Eye (tissue), 1 donor: ENCODE data around the gene OSBPL6.

Experiments
- DNase-seq: peaks from one replicate; pipeline ENCODE4 v3.0.0-alpha.2; 2015

OSBPL6 gene

GRCh38 chr2:178241844-178242551, 47.7 kb downstream of the OSBPL6 start:
- peak; percentile 84 for DNase-seq

- no peak for DNase-seq
These were observed 48.2 kb downstream of the OSBPL6 start for GRCh38 chr2:178242552-178242883.

GRCh38 chr2:178243961-178244360, 49.6 kb downstream of the OSBPL6 start:
- DNase-seq = no peak

GRCh38 chr2:178244777-178245176, 50.5 kb downstream of the OSBPL6 start:
- no peak for DNase-seq

- DNase-seq = no peak
These were observed 52.4 kb downstream of the OSBPL6 start for GRCh38 chr2:178246696-178247095.

GRCh38 chr2:178247250-178247649, 52.9 kb downstream of the OSBPL6 start:
- no peak for DNase-seq

GRCh38 chr2:178250429-178250828, 56.1 kb downstream of the OSBPL6 start:
- no peak for DNase-seq

GRCh38 chr2:178251151-178251955, 57.0 kb downstream of the OSBPL6 start:
- peak; percentile 68 for DNase-seq

- peak; percentile 67 for DNase-seq
These were observed 62.2 kb downstream of the OSBPL6 start for GRCh38 chr2:178256382-178257042.

GRCh38 chr2:178257127-178257526, 62.8 kb downstream of the OSBPL6 start:
- no peak for DNase-seq

- DNase-seq = no peak
These were observed 64.6 kb downstream of the OSBPL6 start for GRCh38 chr2:178258916-178259315.

GRCh38 chr2:178263159-178263860, 69.0 kb downstream of the OSBPL6 start:
- DNase-seq = no peak

GRCh38 chr2:178264211-178264610, 69.9 kb downstream of the OSBPL6 start:
- DNase-seq = no peak

GRCh38 chr2:178265851-178266250, 71.5 kb downstream of the OSBPL6 start:
- no peak for DNase-seq

GRCh38 chr2:178266445-178266844, 72.1 kb downstream of the OSBPL6 start:
- DNase-seq = no peak

GRCh38 chr2:178267660-178268059, 73.3 kb downstream of the OSBPL6 start:
- no peak for DNase-seq

GRCh38 chr2:178268435-178268834, 74.1 kb downstream of the OSBPL6 start:
- DNase-seq = no peak

- DNase-seq = no peak
These were observed 75.3 kb downstream of the OSBPL6 start for GRCh38 chr2:178269438-178270224.

GRCh38 chr2:178270338-178270737, 76.0 kb downstream of the OSBPL6 start:
- no peak for DNase-seq

- no peak for DNase-seq
These were observed 76.8 kb downstream of the OSBPL6 start for GRCh38 chr2:178271094-178271493.

- no peak for DNase-seq
These were observed 77.5 kb downstream of the OSBPL6 start for GRCh38 chr2:178271629-178272333.
